ENCODE data around the gene NKG7. TPM values are rescaled to one million over a fixed set of nuclear protein-coding genes. Genes with fewer than 3 reads are reported as not detected.
"Not testable (repeated sequence)": the region's sequence is repeated elsewhere in the genome, so short reads cannot be mapped to it uniquely, and the experiment has no call there.

The NKG7 gene
- total RNA-seq: 1 to 10 TPM in 3 of 4 donors, not detected in 1; 1.5 to 4.1 (median 2.4) TPM

GRCh38 chr19:51372649-51373504, at the start of gene NKG7:
TSS of gene NKG7 (minus strand) at chr19:51372654. CDS start at chr19:51372535, 119 bp downstream.
- Histone ChIP-seq H3K36me3 (no peaks in the 10 kb centered on the region), H3K27me3 (no peaks in the 10 kb centered on the region), H3K4me1 (peaks cover 0 to 9% (median 7%) of the 10 kb centered on the region in 4 donors), H3K27ac (replicated peaks in 1 of 4) (no peak within 1 kb of the TSS), H3K9me3 (no peaks in the 10 kb centered on the region), H3K4me3 (no peak within 1 kb of the TSS)
- DNase-seq (ENCODE audit: extremely low spot score): no peak
- 44% methylated on average over 8 of the region's 9 CpGs for WGBS
- TF ChIP-seq POLR2A (IDR thresholded peaks at IDR 0.05; ENCODE audit: low read depth): no peak
- no peak for TF ChIP-seq POLR2AphosphoS5 (IDR thresholded peaks at IDR 0.05)
- intact Hi-C loops (cut with DNase I): no loop called here

GRCh38 chr19:51422053-51422448, 49.6 kb upstream of the NKG7 start:
- H3K36me3 ChIP-seq: no peaks in the 10 kb centered on the region
- H3K4me3 ChIP-seq: no peak overlapping the region
- intact Hi-C loops (cut with DNase I): no loop called here
- peaks cover 0 to 9% (median 3%) of the 10 kb centered on the region in 4 donors for H3K4me1 ChIP-seq
- H3K27ac ChIP-seq (replicated peaks in 1 of 4): no peak overlapping the region
- TF ChIP-seq CTCF (IDR thresholded peaks at IDR 0.05): peak; percentile 80 to 94 (median 83)
- TF ChIP-seq POLR2A (IDR thresholded peaks at IDR 0.05; ENCODE audit: low read depth): no peak
- TF ChIP-seq POLR2AphosphoS5 (IDR thresholded peaks at IDR 0.05): peak in 1 of 2 donors; percentile 36
- 12% methylated on average over 15 of the region's 19 CpGs for WGBS
- no peak for DNase-seq (ENCODE audit: extremely low spot score)
- H3K9me3 ChIP-seq: no peaks in the 10 kb centered on the region
- peaks cover 0 to 73% (median 0%) of the 10 kb centered on the region in 4 donors for H3K27me3 ChIP-seq

GRCh38 chr19:51421229-51422052, 49.0 kb upstream of the NKG7 start:
- no peaks in the 10 kb centered on the region for H3K9me3 ChIP-seq
- no peak for DNase-seq (ENCODE audit: extremely low spot score)
- H3K4me3 ChIP-seq: no peak overlapping the region
- peaks cover 0 to 77% (median 0%) of the 10 kb centered on the region in 4 donors for H3K27me3 ChIP-seq
- H3K36me3 ChIP-seq: no peaks in the 10 kb centered on the region
- intact Hi-C loops (cut with DNase I): no loop called here
- peaks cover 0 to 9% (median 3%) of the 10 kb centered on the region in 4 donors for H3K4me1 ChIP-seq
- no peak overlapping the region for H3K27ac ChIP-seq (replicated peaks in 1 of 4)
- 17% methylated on average over 26 of the region's 39 CpGs for WGBS
- no peak for TF ChIP-seq POLR2AphosphoS5 (IDR thresholded peaks at IDR 0.05)
- TF ChIP-seq EP300 (IDR thresholded peaks at IDR 0.05): no peak
- TF ChIP-seq CTCF (IDR thresholded peaks at IDR 0.05): no peak
- TF ChIP-seq POLR2A (IDR thresholded peaks at IDR 0.05; ENCODE audit: low read depth): no peak

GRCh38 chr19:51420511-51420910, 48.1 kb upstream of the NKG7 start:
- H3K9me3 ChIP-seq; DNase-seq (ENCODE audit: extremely low spot score): not testable (repeated sequence)
- H3K27me3 ChIP-seq: peaks cover 0 to 77% (median 0%) of the 10 kb centered on the region in 4 donors

GRCh38 chr19:51418707-51419106, 46.3 kb upstream of the NKG7 start:
- Histone ChIP-seq H3K4me3 (no peak overlapping the region), H3K27ac (replicated peaks in 1 of 4) (no peak overlapping the region), H3K36me3 (no peaks in the 10 kb centered on the region), H3K27me3 (peaks cover 0 to 82% (median 0%) of the 10 kb centered on the region in 4 donors), H3K4me1 (peaks cover 0 to 9% (median 3%) of the 10 kb centered on the region in 4 donors), H3K9me3 (no peaks in the 10 kb centered on the region)
- WGBS: 81% methylated on average over 2 of the region's 2 CpGs
- intact Hi-C loops (cut with DNase I): no loop called here
- DNase-seq (ENCODE audit: extremely low spot score): no peak
- TF ChIP-seq POLR2A (IDR thresholded peaks at IDR 0.05; ENCODE audit: low read depth) (no peak), EP300 (IDR thresholded peaks at IDR 0.05) (no peak), POLR2AphosphoS5 (IDR thresholded peaks at IDR 0.05) (no peak), CTCF (IDR thresholded peaks at IDR 0.05) (no peak)

More at GRCh38 chr19:51420511-51420910, 48.1 kb upstream of the NKG7 start:
- H3K4me3 ChIP-seq; H3K4me1 ChIP-seq; H3K36me3 ChIP-seq; intact Hi-C loops (cut with DNase I); H3K27ac ChIP-seq (replicated peaks in 1 of 4): not testable (repeated sequence)
- WGBS: 90% methylated on average over 11 of the region's 11 CpGs
